C4-2B (cell line): Measurements from ENCODE around the gene STXBP5L.

ENCODE experiments used
- H3K27ac ChIP-seq: fragments of 450-650 bp; 2 replicates; pipeline ENCODE4 v1.5.1; 2017
- CTCF ChIP-seq: fragments of 450-650 bp; conservative IDR thresholded peaks from 2 replicates; pipeline ENCODE4 v1.5.1; 2017; ENCODE audit warnings: mild to moderate bottlenecking
- ZFX ChIP-seq: fragments of 450-650 bp; IDR thresholded peaks from 2 replicates; pipeline ENCODE4 v1.6.1; 2017

Gene STXBP5L

GRCh38 chr3:121096953-121097352 lies 188.9 kb downstream of the STXBP5L start:
- TF ChIP-seq ZFX (no peak), CTCF (no peak)
- peak overlapping the region; percentile 81 for H3K27ac ChIP-seq

DNA sequence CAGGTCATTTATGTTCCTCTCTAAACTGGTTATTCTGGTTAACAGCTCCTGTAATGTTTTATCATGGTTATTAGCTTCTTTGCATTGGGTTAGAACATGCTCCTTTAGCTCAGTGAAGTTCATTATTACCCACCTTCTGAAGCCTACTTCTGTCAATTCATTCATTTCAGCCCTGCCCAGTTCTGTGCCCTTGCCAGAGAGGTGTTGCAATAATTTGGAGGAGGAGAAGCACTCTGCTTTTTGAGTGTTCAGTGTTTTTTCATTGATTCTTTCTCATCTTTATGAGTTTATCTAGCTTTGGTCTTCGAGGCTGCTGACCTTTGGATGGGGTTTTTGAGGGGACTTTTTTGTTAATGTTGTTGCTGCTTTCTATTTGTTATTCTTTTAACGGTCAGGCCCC lies 203.1 kb downstream of the STXBP5L start:
- H3K27ac ChIP-seq, result peak overlapping the region; percentile 41

DNA sequence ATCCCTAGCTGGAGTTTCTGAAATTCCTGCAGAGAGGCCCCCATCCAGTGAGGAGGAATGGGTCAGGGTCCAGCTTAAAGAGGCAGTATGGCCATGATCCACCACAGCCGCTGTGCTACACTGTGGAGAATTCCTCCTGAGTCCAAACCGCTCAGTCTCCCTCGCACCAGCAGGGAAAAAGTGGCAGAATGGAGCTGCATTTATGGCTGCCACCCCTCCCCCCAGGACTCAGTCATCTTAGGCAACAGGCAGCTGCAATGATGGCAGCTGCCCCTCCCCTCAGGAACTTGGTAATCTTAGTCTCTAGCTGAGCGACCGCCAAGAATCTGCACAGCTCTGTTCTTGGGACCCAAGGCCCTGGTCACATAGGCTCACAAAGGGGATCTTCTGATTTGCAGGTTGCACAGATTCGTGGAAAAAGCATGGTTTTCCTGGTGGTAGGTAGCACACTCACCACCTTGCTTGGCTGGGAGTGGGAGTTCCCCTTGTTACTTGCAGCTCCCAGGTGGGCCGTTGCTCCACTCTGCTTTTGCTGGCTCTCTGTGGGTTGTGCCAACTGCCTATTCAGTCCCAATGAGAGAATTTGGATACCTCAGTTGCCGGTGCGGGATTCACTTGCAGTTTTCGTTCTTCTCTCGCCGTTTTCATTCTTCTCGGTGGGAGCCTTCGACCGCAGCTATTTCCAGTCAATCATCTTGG lies 204.1 kb downstream of the STXBP5L start:
- H3K27ac ChIP-seq, result peak overlapping the region; percentile 41
- TF ChIP-seq CTCF, result no peak
- TF ChIP-seq ZFX, result no peak

GRCh38 chr3:121126033-121126706 lies 218.2 kb downstream of the STXBP5L start:
- H3K27ac ChIP-seq, result no peak overlapping the region
- no peak for TF ChIP-seq CTCF

GRCh38 chr3:121126707-121127035 lies 218.7 kb downstream of the STXBP5L start:
- no peak overlapping the region for H3K27ac ChIP-seq
- TF ChIP-seq ZFX, result no peak
- no peak for TF ChIP-seq CTCF

DNA sequence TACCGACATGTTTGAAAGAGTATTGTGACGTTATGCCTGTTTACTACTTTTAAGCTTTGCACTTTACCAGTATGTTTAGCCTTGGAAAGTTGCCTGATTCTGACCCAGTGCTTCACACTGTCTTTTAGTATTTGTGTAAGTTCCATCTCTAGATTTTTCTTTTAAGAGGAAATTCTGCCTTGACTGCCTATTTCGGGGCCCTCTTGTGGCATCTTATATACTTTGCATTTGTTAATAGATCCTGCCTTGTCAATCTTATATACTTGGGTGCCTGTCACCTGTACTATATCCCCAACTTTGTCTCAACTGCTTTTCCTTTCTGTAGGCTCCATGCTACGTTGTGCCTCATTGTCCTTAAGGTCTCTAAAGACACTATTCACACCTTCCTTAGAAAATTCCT lies 244.6 kb downstream of the STXBP5L start:
- peak; percentile 76 for TF ChIP-seq CTCF
- TF ChIP-seq ZFX, result no peak

DNA sequence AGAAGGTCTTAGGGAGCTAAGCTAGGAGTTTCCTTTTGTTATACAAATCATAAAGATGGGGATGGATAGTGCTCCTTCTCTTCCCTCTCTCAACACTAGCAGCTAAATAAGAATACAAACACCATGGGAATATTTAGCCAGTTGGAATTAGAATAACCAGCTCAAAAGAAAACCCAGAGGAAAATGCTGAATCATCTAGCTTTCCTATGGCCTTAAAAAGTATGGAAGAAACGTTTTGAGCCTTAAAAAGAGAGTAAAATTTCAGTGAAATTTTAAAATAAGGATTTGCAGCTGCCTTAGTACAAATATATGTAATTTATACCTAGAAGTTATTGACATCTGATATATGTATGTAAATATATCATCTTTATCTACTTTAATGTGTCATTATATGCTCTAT lies 245.8 kb downstream of the STXBP5L start:
- no peak overlapping the region for H3K27ac ChIP-seq
- TF ChIP-seq ZFX (no peak), CTCF (no peak)

More for the DNA sequence above, 244.6 kb downstream of the STXBP5L start:
- H3K27ac ChIP-seq, result no peak overlapping the region

DNA sequence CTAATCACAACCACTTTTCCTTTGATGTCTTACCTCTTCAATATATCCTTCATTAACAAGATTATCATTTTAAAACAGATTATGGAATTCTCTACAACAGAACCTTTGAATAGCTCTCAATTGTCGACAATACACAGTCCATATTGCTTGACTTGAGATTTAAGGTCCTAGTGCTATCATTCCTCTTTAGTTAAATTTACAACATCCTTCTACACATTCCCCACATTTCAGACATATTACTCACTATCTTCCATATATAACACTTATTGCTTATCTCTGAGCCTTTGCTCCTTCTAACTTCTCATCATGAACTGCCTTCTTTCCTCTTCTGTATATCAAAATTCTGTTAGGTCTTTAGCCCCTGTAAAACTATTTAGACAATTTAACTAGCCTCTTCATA lies 247.0 kb downstream of the STXBP5L start:
- no peak overlapping the region for H3K27ac ChIP-seq
- TF ChIP-seq CTCF (no peak), ZFX (no peak)
